GM23338 (cell line): ENCODE measurements around the gene LMO7. TPM values are rescaled to one million over a fixed set of nuclear protein-coding genes. Genes with fewer than 3 reads are reported as not detected.

ENCODE experiments used
- ATAC-seq: fragments of 200-7000 bp; cut with Tn5 transposase; 3 replicates; pipeline ENCODE4 v1.9.1; 2020
- DNase-seq: peaks from one replicate; pipeline ENCODE4 v3.0.0-alpha.2; 2015; ENCODE audit warnings: low spot score
- H2AFZ ChIP-seq: fragments of 200-600 bp; sonication (generic); 2 replicates; pipeline ENCODE4 v1.8.0; 2016; ENCODE audit warnings: antibody characterized with exemption, mild to moderate bottlenecking, moderate library complexity
- H3F3A ChIP-seq: fragments of 200-600 bp; sonication (generic); replicated peaks from 2 replicates; pipeline ENCODE4 v1.8.0; 2017; ENCODE audit warnings: antibody characterized with exemption, mixed run types, low read depth
- H3K27ac ChIP-seq: fragments of 200-600 bp; sonication (generic); 2 replicates; pipeline ENCODE4 v1.6.1; 2016; ENCODE audit warnings: low read depth
- H3K27me3 ChIP-seq: fragments of 200-600 bp; sonication (generic); 2 replicates; pipeline ENCODE4 v1.8.0; 2016; ENCODE audit warnings: mild to moderate bottlenecking, mixed run types, moderate library complexity; ENCODE audit not compliant: insufficient read depth
- H3K36me3 ChIP-seq: fragments of 200-600 bp; sonication (generic); 2 replicates; pipeline ENCODE4 v1.8.0; 2016; ENCODE audit warnings: mild to moderate bottlenecking; ENCODE audit not compliant: insufficient read depth
- H3K4me1 ChIP-seq: fragments of 200-600 bp; sonication (generic); 2 replicates; pipeline ENCODE4 v1.8.0; 2016; ENCODE audit warnings: mild to moderate bottlenecking, moderate library complexity; ENCODE audit not compliant: insufficient read depth
- H3K4me2 ChIP-seq: fragments of 200-600 bp; sonication (generic); 2 replicates; pipeline ENCODE4 v1.7.1; 2017; ENCODE audit warnings: mixed run types
- H3K4me3 ChIP-seq: fragments of 200-600 bp; sonication (generic); 2 replicates; pipeline ENCODE4 v1.6.1; 2016; ENCODE audit warnings: mixed run types
- H3K79me2 ChIP-seq: fragments of 200-600 bp; sonication (generic); replicated peaks from 2 replicates; pipeline ENCODE4 v1.8.0; 2017; ENCODE audit warnings: mild to moderate bottlenecking; ENCODE audit not compliant: insufficient read depth
- H3K9me2 ChIP-seq: fragments of 200-600 bp; sonication (generic); 2 replicates; pipeline ENCODE4 v1.8.0; 2017; ENCODE audit not compliant: insufficient read depth
- H4K20me1 ChIP-seq: fragments of 200-600 bp; sonication (generic); replicated peaks from 2 replicates; pipeline ENCODE4 v1.8.0; 2017; ENCODE audit warnings: mild to moderate bottlenecking; ENCODE audit not compliant: insufficient read depth
- H3K27ac Mint-ChIP-seq: 2 replicates; pipeline ENCODE4 v1.8.0; 2020; ENCODE audit warnings: inconsistent platforms, mild to moderate bottlenecking, moderate library complexity, mixed read lengths
- H3K27me3 Mint-ChIP-seq: 3 replicates; pipeline ENCODE4 v1.8.0; 2022; ENCODE audit warnings: low read depth, mild to moderate bottlenecking, moderate library complexity, mixed read lengths, inconsistent platforms; ENCODE audit not compliant: insufficient read depth, poor library complexity
- H3K36me3 Mint-ChIP-seq: 3 replicates; pipeline ENCODE4 v1.8.0; 2021; ENCODE audit warnings: low read depth, mild to moderate bottlenecking, inconsistent platforms, moderate library complexity, mixed read lengths
- H3K4me1 Mint-ChIP-seq: 3 replicates; pipeline ENCODE4 v1.8.0; 2020; ENCODE audit warnings: mild to moderate bottlenecking, inconsistent platforms, mixed read lengths
- H3K4me3 Mint-ChIP-seq: 3 replicates; pipeline ENCODE4 v1.8.0; 2021; ENCODE audit warnings: moderate library complexity, mild to moderate bottlenecking, inconsistent platforms, mixed read lengths
- H3K9me3 Mint-ChIP-seq: 3 replicates; pipeline ENCODE4 v1.8.0; 2020; ENCODE audit warnings: moderate library complexity, mild to moderate bottlenecking, inconsistent platforms, mixed read lengths
- CREB1 ChIP-seq: fragments of 250-450 bp; sonication (Bioruptor Pico); IDR thresholded peaks from 2 replicates; pipeline ENCODE4 v1.5.0; 2020; ENCODE audit warnings: low read depth, mild to moderate bottlenecking, moderate library complexity
- EZH2phosphoT487 ChIP-seq: fragments of 200-600 bp; sonication (generic); IDR thresholded peaks from one replicate; pipeline ENCODE4 v1.8.1; 2018; ENCODE audit warnings: antibody characterized with exemption; ENCODE audit not compliant: unreplicated experiment
- JUNB ChIP-seq: IDR thresholded peaks from one replicate; pipeline ENCODE4 v1.6.1; 2016; ENCODE audit warnings: antibody characterized with exemption; ENCODE audit not compliant: unreplicated experiment
- NANOG ChIP-seq: IDR thresholded peaks from 2 replicates; pipeline ENCODE4 v1.6.1; 2016; ENCODE audit warnings: antibody characterized with exemption, borderline replicate concordance
- ZNF331 ChIP-seq: fragments of 250-450 bp; sonication (Bioruptor Pico); IDR thresholded peaks from 2 replicates; pipeline ENCODE4 v1.5.0; 2020; ENCODE audit warnings: low read depth, mild to moderate bottlenecking, moderate library complexity
- polyA plus RNA-seq: library from polyadenylated mRNA; unstranded; fragments of >200 nt; fragmentation: Nextera tagmentation; extraction: Ambion mirVana; gene quantifications from 2 replicates; pipeline ENCODE4 v1.2.1, GENCODE V29; 2016
- total RNA-seq: library from RNA; depleted of rRNA; stranded (reverse); fragments of >200 nt; shearing (Covaris generic); gene quantifications from 2 replicates; pipeline ENCODE4 v1.2.3, GENCODE V29; 2014
- TF ChIP-seq, protein P1 (sequence below): IDR thresholded peaks from 2 replicates; pipeline ENCODE4 v1.6.1; 2016; ENCODE audit warnings: antibody characterized with exemption
- TF ChIP-seq, protein P2 (sequence below): fragments of 250-450 bp; sonication (Bioruptor Pico); IDR thresholded peaks from 2 replicates; pipeline ENCODE4 v1.5.0; 2020; ENCODE audit warnings: mild to moderate bottlenecking, moderate library complexity
- TF ChIP-seq, protein P3 (sequence below), 2 experiments: fragments of 200-600 bp in 1 of 2; sonication (generic) in 1 of 2; conservative IDR thresholded peaks; 2 replicates each; pipeline versions ENCODE4 v1.5.1 to v1.6.1; 2016 to 2017; ENCODE audit warnings: antibody characterized with exemption in 2 of 2, low read depth in 2 of 2, mild to moderate bottlenecking in 2 of 2, moderate library complexity in 1 of 2

Gene LMO7
- total and polyA plus RNA-seq, 2 experiments from 2014 or later = 22.3 to 26.9 TPM

DNA sequence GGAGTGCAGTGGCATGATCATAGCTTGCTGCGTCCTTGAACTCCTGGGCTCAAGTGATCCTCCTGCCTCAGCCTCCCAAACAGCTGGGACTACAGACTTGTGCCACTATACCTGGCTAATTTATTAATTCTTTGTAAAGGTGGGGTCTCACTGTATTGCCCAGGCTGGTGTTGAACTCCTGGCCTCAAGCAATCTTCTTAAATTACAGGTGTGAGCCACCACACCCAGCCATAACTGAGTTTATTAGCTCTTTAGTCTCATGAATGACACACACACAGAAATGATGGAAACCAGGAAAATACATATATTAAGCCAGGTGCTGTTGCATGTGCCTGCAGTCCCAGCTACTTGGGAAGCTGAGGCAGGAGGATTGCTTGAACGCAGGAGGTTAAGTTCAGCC lies 33.1 kb upstream of the LMO7 start:
- peaks cover 12% of the 10 kb centered on the region; the same call in 2 of the 3 replicates for H3K36me3 Mint-ChIP-seq
- H3K79me2 ChIP-seq = no peaks in the 10 kb centered on the region
- no peak overlapping the region for H3K4me3 ChIP-seq
- H3K9me2 ChIP-seq = no peaks in the 10 kb centered on the region
- TF ChIP-seq, protein P1, sequence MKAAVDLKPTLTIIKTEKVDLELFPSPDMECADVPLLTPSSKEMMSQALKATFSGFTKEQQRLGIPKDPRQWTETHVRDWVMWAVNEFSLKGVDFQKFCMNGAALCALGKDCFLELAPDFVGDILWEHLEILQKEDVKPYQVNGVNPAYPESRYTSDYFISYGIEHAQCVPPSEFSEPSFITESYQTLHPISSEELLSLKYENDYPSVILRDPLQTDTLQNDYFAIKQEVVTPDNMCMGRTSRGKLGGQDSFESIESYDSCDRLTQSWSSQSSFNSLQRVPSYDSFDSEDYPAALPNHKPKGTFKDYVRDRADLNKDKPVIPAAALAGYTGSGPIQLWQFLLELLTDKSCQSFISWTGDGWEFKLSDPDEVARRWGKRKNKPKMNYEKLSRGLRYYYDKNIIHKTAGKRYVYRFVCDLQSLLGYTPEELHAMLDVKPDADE = no peak
- TF ChIP-seq, protein P2, sequence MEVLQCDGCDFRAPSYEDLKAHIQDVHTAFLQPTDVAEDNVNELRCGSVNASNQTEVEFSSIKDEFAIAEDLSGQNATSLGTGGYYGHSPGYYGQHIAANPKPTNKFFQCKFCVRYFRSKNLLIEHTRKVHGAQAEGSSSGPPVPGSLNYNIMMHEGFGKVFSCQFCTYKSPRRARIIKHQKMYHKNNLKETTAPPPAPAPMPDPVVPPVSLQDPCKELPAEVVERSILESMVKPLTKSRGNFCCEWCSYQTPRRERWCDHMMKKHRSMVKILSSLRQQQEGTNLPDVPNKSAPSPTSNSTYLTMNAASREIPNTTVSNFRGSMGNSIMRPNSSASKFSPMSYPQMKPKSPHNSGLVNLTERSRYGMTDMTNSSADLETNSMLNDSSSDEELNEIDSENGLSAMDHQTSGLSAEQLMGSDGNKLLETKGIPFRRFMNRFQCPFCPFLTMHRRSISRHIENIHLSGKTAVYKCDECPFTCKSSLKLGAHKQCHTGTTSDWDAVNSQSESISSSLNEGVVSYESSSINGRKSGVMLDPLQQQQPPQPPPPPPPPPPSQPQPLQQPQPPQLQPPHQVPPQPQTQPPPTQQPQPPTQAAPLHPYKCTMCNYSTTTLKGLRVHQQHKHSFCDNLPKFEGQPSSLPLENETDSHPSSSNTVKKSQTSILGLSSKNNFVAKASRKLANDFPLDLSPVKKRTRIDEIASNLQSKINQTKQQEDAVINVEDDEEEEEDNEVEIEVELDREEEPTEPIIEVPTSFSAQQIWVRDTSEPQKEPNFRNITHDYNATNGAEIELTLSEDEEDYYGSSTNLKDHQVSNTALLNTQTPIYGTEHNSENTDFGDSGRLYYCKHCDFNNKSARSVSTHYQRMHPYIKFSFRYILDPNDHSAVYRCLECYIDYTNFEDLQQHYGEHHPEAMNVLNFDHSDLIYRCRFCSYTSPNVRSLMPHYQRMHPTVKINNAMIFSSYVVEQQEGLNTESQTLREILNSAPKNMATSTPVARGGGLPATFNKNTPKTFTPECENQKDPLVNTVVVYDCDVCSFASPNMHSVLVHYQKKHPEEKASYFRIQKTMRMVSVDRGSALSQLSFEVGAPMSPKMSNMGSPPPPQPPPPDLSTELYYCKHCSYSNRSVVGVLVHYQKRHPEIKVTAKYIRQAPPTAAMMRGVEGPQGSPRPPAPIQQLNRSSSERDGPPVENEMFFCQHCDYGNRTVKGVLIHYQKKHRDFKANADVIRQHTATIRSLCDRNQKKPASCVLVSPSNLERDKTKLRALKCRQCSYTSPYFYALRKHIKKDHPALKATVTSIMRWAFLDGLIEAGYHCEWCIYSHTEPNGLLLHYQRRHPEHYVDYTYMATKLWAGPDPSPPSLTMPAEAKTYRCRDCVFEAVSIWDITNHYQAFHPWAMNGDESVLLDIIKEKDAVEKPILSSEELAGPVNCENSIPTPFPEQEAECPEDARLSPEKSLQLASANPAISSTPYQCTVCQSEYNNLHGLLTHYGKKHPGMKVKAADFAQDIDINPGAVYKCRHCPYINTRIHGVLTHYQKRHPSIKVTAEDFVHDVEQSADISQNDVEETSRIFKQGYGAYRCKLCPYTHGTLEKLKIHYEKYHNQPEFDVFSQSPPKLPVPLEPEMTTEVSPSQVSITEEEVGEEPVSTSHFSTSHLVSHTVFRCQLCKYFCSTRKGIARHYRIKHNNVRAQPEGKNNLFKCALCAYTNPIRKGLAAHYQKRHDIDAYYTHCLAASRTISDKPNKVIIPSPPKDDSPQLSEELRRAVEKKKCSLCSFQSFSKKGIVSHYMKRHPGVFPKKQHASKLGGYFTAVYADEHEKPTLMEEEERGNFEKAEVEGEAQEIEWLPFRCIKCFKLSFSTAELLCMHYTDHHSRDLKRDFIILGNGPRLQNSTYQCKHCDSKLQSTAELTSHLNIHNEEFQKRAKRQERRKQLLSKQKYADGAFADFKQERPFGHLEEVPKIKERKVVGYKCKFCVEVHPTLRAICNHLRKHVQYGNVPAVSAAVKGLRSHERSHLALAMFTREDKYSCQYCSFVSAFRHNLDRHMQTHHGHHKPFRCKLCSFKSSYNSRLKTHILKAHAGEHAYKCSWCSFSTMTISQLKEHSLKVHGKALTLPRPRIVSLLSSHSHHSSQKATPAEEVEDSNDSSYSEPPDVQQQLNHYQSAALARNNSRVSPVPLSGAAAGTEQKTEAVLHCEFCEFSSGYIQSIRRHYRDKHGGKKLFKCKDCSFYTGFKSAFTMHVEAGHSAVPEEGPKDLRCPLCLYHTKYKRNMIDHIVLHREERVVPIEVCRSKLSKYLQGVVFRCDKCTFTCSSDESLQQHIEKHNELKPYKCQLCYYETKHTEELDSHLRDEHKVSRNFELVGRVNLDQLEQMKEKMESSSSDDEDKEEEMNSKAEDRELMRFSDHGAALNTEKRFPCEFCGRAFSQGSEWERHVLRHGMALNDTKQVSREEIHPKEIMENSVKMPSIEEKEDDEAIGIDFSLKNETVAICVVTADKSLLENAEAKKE (CRISPR knock-in tag) = no peak
- TF ChIP-seq JUNB = no peak
- no peak for TF ChIP-seq ZNF331
- TF ChIP-seq NANOG = no peak
- TF ChIP-seq CREB1 = no peak
- TF ChIP-seq EZH2phosphoT487 = no peak
- TF ChIP-seq, protein P3, sequence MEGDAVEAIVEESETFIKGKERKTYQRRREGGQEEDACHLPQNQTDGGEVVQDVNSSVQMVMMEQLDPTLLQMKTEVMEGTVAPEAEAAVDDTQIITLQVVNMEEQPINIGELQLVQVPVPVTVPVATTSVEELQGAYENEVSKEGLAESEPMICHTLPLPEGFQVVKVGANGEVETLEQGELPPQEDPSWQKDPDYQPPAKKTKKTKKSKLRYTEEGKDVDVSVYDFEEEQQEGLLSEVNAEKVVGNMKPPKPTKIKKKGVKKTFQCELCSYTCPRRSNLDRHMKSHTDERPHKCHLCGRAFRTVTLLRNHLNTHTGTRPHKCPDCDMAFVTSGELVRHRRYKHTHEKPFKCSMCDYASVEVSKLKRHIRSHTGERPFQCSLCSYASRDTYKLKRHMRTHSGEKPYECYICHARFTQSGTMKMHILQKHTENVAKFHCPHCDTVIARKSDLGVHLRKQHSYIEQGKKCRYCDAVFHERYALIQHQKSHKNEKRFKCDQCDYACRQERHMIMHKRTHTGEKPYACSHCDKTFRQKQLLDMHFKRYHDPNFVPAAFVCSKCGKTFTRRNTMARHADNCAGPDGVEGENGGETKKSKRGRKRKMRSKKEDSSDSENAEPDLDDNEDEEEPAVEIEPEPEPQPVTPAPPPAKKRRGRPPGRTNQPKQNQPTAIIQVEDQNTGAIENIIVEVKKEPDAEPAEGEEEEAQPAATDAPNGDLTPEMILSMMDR (conservative IDR thresholded peaks at IDR 0.05; ENCODE audit: low read depth in 2 of 2) = no peak
- peaks cover 6% of the 10 kb centered on the region for H3K4me1 ChIP-seq
- no peaks in the 10 kb centered on the region for H3K9me3 Mint-ChIP-seq
- no peak overlapping the region for H3K27ac Mint-ChIP-seq
- H2AFZ ChIP-seq = no peak overlapping the region
- ATAC-seq = no peak
- H3K4me1 Mint-ChIP-seq = peaks cover 6% of the 10 kb centered on the region; the same call in 2 of the 3 replicates
- no peaks in the 10 kb centered on the region for H3F3A ChIP-seq
- no peaks in the 10 kb centered on the region; the same call in 1 of the 2 replicates for H4K20me1 ChIP-seq
- H3K27ac ChIP-seq = no peak overlapping the region
- no peaks in the 10 kb centered on the region for H3K27me3 ChIP-seq
- no peaks in the 10 kb centered on the region for H3K36me3 ChIP-seq
- no peak overlapping the region for H3K4me2 ChIP-seq
- H3K27me3 Mint-ChIP-seq = peaks cover 2% of the 10 kb centered on the region
- DNase-seq = no peak
- no peak overlapping the region for H3K4me3 Mint-ChIP-seq
